Spleen (tissue), 11 donors: ENCODE data around the gene ARNT2. TPM values are rescaled to one million over a fixed set of nuclear protein-coding genes. Genes with fewer than 3 reads are reported as not detected.

ENCODE experiments used
- DNase-seq: peaks from one replicate; pipeline ENCODE4 v3.0.0-alpha.2; 2020
- H3K27ac ChIP-seq, 8 donors: fragments of 200-600 bp; sonication (generic) in 7 of 8; 1 replicate in 4 of 8; 2 replicates in 4 of 8; pipeline versions ENCODE4 v1.5.0 to v1.8.0; 2016 to 2021; ENCODE audit warnings: inconsistent platforms in 4 of 8, mild to moderate bottlenecking in 4 of 8, moderate library complexity in 1 of 8
- H3K27me3 ChIP-seq, 7 donors: fragments of 200-600 bp; sonication (generic) in 6 of 7; replicated peaks in 1 of 7; 1 replicate in 4 of 7; 2 replicates in 3 of 7; pipeline versions ENCODE4 v1.5.0 to v1.8.0; 2016 to 2021; ENCODE audit warnings: inconsistent platforms in 3 of 7, mild to moderate bottlenecking in 1 of 7
- H3K36me3 ChIP-seq, 6 donors: fragments of 200-600 bp; sonication (generic) in 5 of 6; 1 replicate in 4 of 6; 2 replicates in 2 of 6; pipeline versions ENCODE4 v1.5.0 to v1.8.0; 2016 to 2021; ENCODE audit warnings: inconsistent platforms in 2 of 6
- H3K4me1 ChIP-seq, 6 donors: fragments of 200-600 bp; sonication (generic) in 5 of 6; 1 replicate in 3 of 6; 2 replicates in 3 of 6; pipeline versions ENCODE4 v1.5.0 to v1.8.0; 2016 to 2021; ENCODE audit warnings: inconsistent platforms in 3 of 6
- H3K4me3 ChIP-seq, 8 donors: fragments of 200-600 bp; sonication (generic) in 7 of 8; 1 replicate in 4 of 8; 2 replicates in 4 of 8; pipeline versions ENCODE4 v1.5.0 to v1.8.0; 2016 to 2021; ENCODE audit warnings: inconsistent platforms in 4 of 8, mild to moderate bottlenecking in 4 of 8, moderate library complexity in 2 of 8
- H3K9me3 ChIP-seq, 8 donors: fragments of 200-600 bp; sonication (generic) in 7 of 8; 1 replicate in 4 of 8; 2 replicates in 4 of 8; pipeline versions ENCODE4 v1.5.0 to v1.8.0; 2016 to 2021; ENCODE audit warnings: inconsistent platforms in 4 of 8
- CTCF ChIP-seq, 11 experiments: fragments of 200-600 bp in 7 of 11; fragments of 450-650 bp in 4 of 11; sonication (generic) in 4 of 11; IDR thresholded peaks in 8 of 11; conservative IDR thresholded peaks in 3 of 11; 1 replicate in 7 of 11; 2 replicates in 4 of 11; pipeline versions ENCODE4 v1.4.0 to v1.8.0; 2016 to 2021; ENCODE audit warnings: antibody characterized with exemption in 11 of 11, inconsistent platforms in 4 of 11, mild to moderate bottlenecking in 1 of 11
- POLR2A ChIP-seq, 3 donors: fragments of 450-650 bp; IDR thresholded peaks; one replicate each; pipeline ENCODE4 v1.5.1; 2017; ENCODE audit warnings: antibody characterized with exemption in 3 of 3, mild to moderate bottlenecking in 1 of 3
- POLR2AphosphoS5 ChIP-seq, 3 donors: sonication (generic); formaldehyde crosslinking; IDR thresholded peaks; one replicate each; pipeline ENCODE4 v1.5.1; 2017; ENCODE audit warnings: antibody characterized with exemption in 3 of 3
- WGBS, 5 donors: extraction: QIAGEN DNeasy Blood & Tissue Kit in 3 of 5; methylation state at CpG; one replicate each; pipeline versions ENCODE4 v1.1.5 to v1.1.7; 2013 to 2018; 5-methylcytosine and 5-hydroxymethylcytosine counted together
- intact Hi-C: fragments of 100-400 bp; cut with DNase I; formaldehyde crosslinking; loops from one replicate; pipeline ENCODE4 v1.15.0; 2023; ENCODE audit warnings: low total_unique reads
- polyA plus RNA-seq, 3 donors: library from polyadenylated mRNA; stranded (reverse); fragments of 200-250 nt; gene quantifications; one replicate each; pipeline ENCODE4 v1.2.1, GENCODE V29; 2013
- total RNA-seq, 7 donors: library from RNA; depleted of rRNA in 3 of 7; stranded (reverse); fragments of >200 nt in 3 of 7; fragmentation: NEBNext Ultra II Directional in 4 of 7; extraction: Animal tissue kit (Norgen Biotek cat#: 25700) in 4 of 7; gene quantifications; one replicate each; pipeline versions ENCODE4 v1.1.0 to v1.2.1, GENCODE V29; 2016 to 2021
- donor health status: healthy with polysubstance abuse.
- donor health status: DM: no; HTN: no; CAD: no; lungs with moderate emphysema.
- donor health status: DM: no; HTN: no; CAD: no.
- donor health status: Bipolar disorder and iron deficiency.
- donor health status: healthy.
- donor health status: DM: no; HTN: no; CAD: no.
- donor health status: DM: yes; HTN: yes; CAD: no.

ARNT2 gene
- total and polyA plus RNA-seq, 10 donors, result 1.9 to 12.3 (median 9.1) TPM

GRCh38 chr15:80562846-80563245 lies 158.7 kb downstream of the ARNT2 start:
- WGBS, 5 donors, result 69 to 87% (median 80%) methylated on average over 11 of the region's 11 CpGs
- no peaks in the 10 kb centered on the region for H3K9me3 ChIP-seq
- intact Hi-C loops, result no loop called here

GRCh38 chr15:80563372-80563997 lies 159.3 kb downstream of the ARNT2 start:
- intact Hi-C loops, result no loop called here
- peaks cover 0 to 3% (median 0%) of the 10 kb centered on the region in 6 donors for H3K4me1 ChIP-seq
- H3K36me3 ChIP-seq, result no peaks in the 10 kb centered on the region
- H3K27me3 ChIP-seq, result peaks cover 0 to 9% (median 0%) of the 10 kb centered on the region in 7 donors
- no peaks in the 10 kb centered on the region for H3K9me3 ChIP-seq
- WGBS, 5 donors, result 68 to 85% (median 72%) methylated on average over 5 to 7 of the region's 7 CpGs
- H3K27ac ChIP-seq, result no peak overlapping the region
- no peak overlapping the region for H3K4me3 ChIP-seq
- no peak for TF ChIP-seq POLR2AphosphoS5 (IDR thresholded peaks at IDR 0.05)
- no peak for TF ChIP-seq POLR2A (IDR thresholded peaks at IDR 0.05)
- TF ChIP-seq CTCF (IDR thresholded peaks at IDR 0.05 in 8 of 11, conservative IDR thresholded peaks at IDR 0.05 in 3 of 11), result no peak
- DNase-seq, result no peak

More at GRCh38 chr15:80562846-80563245, 158.7 kb downstream of the ARNT2 start:
- TF ChIP-seq POLR2A (IDR thresholded peaks at IDR 0.05) (no peak), POLR2AphosphoS5 (IDR thresholded peaks at IDR 0.05) (no peak), CTCF (IDR thresholded peaks at IDR 0.05 in 8 of 11, conservative IDR thresholded peaks at IDR 0.05 in 3 of 11) (no peak)
- H3K4me1 ChIP-seq, result peaks cover 0 to 3% (median 0%) of the 10 kb centered on the region in 6 donors
- peaks cover 0 to 9% (median 0%) of the 10 kb centered on the region in 7 donors for H3K27me3 ChIP-seq
- H3K36me3 ChIP-seq, result no peaks in the 10 kb centered on the region
- H3K27ac ChIP-seq, result no peak overlapping the region
- no peak for DNase-seq
- H3K4me3 ChIP-seq, result no peak overlapping the region

- Histone ChIP-seq H3K4me3 (no peak overlapping the region), H3K4me1 (peaks cover 0 to 3% (median 0%) of the 10 kb centered on the region in 6 donors), H3K27ac (no peak overlapping the region), H3K36me3 (no peaks in the 10 kb centered on the region), H3K9me3 (no peaks in the 10 kb centered on the region), H3K27me3 (peaks cover 0 to 9% (median 0%) of the 10 kb centered on the region in 7 donors)
- no peak for DNase-seq
- WGBS, 5 donors, result 87 to 91% (median 89%) methylated on average over 8 of the region's 8 CpGs
- intact Hi-C loops, result no loop called here
- TF ChIP-seq POLR2A (IDR thresholded peaks at IDR 0.05) (no peak), POLR2AphosphoS5 (IDR thresholded peaks at IDR 0.05) (no peak), CTCF (IDR thresholded peaks at IDR 0.05 in 8 of 11, conservative IDR thresholded peaks at IDR 0.05 in 3 of 11) (no peak)
These were observed 159.9 kb downstream of the ARNT2 start for GRCh38 chr15:80564056-80564455.

- TF ChIP-seq POLR2A (IDR thresholded peaks at IDR 0.05), result no peak
- no peak for TF ChIP-seq CTCF (IDR thresholded peaks at IDR 0.05 in 8 of 11, conservative IDR thresholded peaks at IDR 0.05 in 3 of 11)
- TF ChIP-seq POLR2AphosphoS5 (IDR thresholded peaks at IDR 0.05), result no peak
- H3K9me3 ChIP-seq, result no peaks in the 10 kb centered on the region
- intact Hi-C loops, result no loop called here
- peaks cover 0 to 9% (median 0%) of the 10 kb centered on the region in 7 donors for H3K27me3 ChIP-seq
- DNase-seq, result no peak
- H3K4me1 ChIP-seq, result peaks cover 0 to 3% (median 0%) of the 10 kb centered on the region in 6 donors
- no peaks in the 10 kb centered on the region for H3K36me3 ChIP-seq
- H3K27ac ChIP-seq, result no peak overlapping the region
- WGBS, 5 donors, result 56 to 88% (median 73%) methylated on average over 1 of the region's 1 CpG
- H3K4me3 ChIP-seq, result no peak overlapping the region
These were observed 161.2 kb downstream of the ARNT2 start for GRCh38 chr15:80565398-80565797.
